Stimulated activated CD4-positive, alpha-beta T cell treated with anti-CD3 and anti-CD28 coated beads, TNF-alpha, amount 100 ng/mL, for 1 hour (primary cell): ENCODE results near the gene NLRP2B.
"Not testable (repeated sequence)": the region's sequence is repeated elsewhere in the genome, so short reads cannot be mapped to it uniquely, and the experiment has no call there.

Experiments used
- DNase-seq, 3 donors: peaks; one replicate each; pipeline ENCODE4 v3.0.0-alpha.2; 2020; ENCODE audit warnings: low read depth in 3 of 3, low spot score in 1 of 3

Gene NLRP2B

DNA sequence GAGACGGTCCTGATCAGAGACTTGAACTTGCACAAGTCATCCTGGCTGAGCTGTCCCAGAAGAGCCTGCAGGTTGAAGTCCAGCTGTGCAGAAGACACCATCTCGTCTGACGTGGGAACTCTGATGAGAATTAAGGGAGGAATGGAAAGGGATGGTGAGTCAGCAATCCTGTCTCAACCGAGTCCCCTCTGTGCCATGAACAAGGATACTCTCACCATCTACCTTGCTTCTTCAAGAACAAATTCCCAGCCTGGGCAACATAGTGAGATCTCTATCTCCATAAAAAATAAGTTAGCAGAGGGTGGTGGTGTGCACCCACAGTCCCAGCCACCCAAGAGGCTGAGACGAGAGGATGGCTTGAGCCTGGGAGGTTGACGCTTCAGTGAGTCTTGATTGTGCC is at the start of gene NLRP2B:
TSS of gene NLRP2B (minus strand) at position 101 of the 400 bp plus-strand sequence.
- no peak for DNase-seq

GRCh38 chrX:57725995-57726394 is 45.9 kb upstream of the NLRP2B start:
- not testable (repeated sequence) for DNase-seq

DNA sequence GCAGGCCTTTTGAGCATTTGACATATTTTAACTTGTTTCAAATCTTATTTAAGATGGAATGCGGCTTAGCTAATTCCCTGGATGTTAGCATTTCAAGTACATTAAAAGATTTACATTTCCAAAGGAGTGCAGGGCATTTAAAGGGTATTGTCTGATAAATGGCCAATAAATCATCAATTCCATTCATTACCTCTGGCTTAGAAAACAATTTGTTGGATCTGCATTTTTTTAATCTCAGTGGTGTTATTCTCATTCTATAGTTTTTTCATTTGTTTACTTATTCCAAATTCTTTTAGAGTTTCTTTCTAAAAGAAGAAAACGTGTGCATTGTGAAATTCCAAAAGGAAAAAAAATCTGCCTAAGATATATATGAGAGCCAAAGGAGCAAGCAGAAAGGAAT is 1.3 kb upstream of the NLRP2B start:
- DNase-seq = no peak

- DNase-seq = no peak
Observed at GRCh38 chrX:57678686-57679428, 1.2 kb downstream of the NLRP2B start.

- no peak for DNase-seq
Observed at GRCh38 chrX:57677132-57677858, 2.8 kb downstream of the NLRP2B start.

DNA sequence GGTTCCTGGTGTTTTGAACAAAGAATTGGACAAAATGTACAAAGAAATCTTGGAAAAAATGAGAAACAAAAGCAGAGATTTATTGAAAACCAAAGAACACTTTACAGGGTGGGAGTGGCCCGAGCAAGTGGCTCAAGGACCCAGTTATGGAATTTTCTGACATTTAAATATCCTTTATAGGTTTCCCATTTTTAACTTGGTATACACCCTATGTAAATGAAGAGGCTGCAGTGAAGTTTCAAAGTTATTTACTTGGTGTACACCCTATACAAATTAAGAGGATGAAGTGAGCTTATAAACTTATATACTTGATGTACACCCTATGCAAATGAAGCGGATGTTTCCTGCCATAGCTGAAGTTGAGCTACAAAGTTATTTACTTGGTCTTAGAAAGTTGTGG is 4.7 kb downstream of the NLRP2B start:
- DNase-seq = no peak

GRCh38 chrX:57674861-57675260 is 5.2 kb downstream of the NLRP2B start:
- DNase-seq = no peak

DNA sequence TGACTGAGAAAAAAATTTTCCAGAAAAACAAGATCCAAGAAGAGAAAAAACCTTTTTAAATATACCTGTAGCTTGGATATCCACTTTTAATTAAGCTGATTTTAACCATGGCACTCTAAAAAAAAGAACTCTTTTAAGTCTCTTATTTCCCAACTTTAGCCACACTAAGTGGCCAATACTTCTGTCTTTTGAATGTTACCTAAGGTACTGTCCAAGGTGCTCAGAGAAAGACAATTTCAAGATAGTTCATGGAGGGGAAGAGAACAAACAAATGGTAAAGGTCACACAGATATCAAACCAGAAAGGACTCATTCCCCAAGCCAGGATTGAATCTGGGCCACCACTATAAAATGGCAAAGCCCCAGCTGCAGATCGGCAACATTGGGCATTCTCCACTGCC is 10.1 kb downstream of the NLRP2B start:
- DNase-seq = no peak

DNA sequence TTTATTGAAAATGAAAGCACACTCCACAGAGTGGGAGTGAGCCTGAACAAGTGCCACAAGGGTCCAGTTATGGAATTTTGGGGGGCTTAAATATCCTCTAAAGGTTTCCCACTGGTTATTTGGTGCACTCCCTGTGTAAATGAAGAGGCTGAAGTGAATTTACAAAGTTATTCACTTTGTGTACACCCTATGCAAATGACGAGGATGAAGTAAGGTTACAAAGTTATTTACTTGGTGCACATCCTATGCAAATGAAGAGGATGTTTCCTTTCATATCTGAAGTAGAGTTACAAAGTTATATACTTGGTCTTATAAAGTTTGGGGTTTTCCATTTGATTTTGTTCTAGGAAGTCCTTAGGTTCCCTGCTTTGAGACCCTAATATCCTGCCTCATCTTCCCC is 13.1 kb downstream of the NLRP2B start:
- DNase-seq = no peak

DNA sequence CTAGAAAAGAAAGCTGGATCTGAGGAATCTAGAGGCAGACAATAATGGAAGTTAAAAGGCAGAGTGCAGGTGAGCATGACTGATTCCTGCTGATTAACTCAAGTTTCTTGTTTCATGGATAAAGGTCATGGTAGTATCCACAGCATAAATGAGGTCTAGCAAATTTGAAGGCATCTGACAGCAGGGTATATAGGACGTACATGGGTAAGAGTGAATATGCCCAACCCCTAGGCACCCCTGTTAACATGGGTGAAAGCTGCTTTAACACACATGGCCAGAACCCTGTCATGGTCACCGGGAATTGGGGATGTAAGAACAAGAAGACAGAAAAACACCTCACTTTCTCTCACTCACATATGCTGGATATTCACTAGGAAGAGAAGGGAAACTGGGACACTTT is 25.0 kb downstream of the NLRP2B start:
- DNase-seq = no peak

DNA sequence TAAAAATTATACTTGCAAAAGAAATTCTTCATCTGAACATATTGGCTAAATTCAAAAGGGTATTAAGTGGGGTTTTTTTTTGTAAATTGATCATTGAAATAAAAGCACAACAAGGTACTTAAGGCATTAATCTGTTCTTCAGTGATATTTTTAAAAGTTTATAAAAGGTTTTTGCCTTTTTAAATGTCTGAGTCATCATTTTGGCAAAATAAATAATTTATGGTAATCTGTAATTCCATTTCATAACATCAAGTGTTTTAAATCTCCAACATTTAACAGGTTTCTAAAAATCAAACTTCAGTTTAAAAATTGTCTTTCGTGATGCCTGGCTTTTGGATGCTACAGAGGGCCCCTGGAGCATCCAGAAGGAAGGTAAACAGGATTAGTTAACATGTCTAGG is 27.4 kb downstream of the NLRP2B start:
- DNase-seq = no peak

DNA sequence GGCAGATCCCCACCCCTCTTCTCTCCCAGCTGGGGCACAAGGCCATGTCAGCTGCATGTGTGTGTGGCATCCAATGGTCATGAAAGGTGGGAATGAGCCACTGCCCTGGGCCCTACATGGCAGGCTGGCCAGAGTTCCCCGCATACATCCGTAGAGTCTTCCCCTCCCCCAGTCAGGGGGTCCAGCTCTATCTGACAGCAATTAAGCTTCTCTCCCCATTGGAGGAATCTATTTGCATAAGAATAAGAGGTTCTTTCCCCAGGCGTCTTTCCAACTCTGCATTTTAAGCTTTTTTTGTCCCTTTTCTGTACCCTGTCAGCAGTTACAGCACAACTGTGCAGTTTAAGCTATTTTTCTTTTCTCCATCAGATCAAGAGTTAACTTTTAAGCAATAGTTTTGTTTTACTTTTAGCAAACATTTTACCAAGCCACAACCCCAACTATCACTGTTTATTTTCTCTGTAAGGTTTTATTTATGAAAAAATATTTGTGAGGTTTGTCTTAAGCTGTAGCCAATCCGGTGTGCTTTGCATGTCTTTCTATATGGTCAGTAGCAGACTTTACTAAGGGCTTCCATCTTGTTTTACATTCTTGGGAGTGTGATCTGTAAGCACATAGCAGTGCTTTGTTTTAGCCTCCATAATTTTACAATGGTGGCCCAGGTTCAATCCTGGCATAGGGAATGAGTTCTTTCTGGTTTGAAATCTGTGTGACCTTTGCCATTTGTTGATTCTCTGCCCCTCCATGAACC is 28.7 kb downstream of the NLRP2B start:
- no peak for DNase-seq

DNA sequence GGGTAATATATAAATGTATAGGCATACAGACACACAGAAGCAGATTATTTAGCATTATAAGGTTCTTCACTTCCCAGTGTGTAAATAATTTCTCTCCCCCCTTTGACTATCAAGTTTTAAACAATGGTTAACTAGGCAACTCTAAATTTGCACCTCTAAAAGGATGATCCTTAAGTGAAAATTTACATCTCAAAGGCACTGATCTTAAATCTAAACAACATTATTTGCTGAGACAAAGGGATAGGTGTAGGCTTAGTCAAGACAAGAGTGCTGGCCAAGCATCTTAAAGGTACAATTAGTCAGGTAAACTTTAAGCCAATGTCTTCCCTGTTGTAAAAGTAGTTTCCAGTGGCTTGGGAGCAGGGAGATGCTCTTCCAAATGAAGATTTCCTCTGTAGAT is 33.0 kb downstream of the NLRP2B start:
- DNase-seq = no peak

DNA sequence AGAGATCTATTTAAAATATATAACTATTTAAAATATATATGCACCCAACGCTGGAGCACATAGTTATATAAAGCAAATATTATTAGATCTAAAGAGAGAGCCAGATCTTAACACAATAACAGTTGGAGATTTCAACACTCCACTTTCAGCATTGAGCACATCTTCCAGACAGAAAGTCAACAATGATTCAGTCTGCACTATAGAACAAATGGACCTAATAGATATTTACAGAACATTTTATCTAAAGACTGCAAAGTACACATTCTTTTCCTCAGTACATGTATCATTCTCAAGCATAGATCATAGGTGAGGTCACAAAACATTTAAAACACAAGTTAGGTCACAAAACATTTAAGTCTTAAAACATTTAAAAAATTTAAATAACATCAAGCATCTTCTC is 36.4 kb downstream of the NLRP2B start:
- no peak for DNase-seq

DNA sequence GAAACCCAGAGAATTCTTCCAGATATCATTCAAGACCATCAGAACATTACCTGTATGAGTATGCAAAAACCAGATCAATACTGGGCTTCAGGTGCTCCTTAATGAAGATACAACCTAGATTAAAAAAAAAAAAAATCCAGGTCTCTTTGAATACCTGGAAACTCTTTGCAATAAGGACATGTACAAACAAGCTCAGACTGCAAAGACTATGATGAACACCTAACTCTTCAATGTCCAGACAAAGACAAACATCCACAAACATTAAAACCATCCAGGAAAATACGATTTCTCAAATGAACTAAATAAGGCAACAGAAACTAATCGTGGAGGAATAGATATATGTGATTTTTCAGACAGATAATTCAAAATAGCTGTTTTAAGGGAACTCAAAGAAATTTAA is 38.7 kb downstream of the NLRP2B start:
- DNase-seq = no peak

DNA sequence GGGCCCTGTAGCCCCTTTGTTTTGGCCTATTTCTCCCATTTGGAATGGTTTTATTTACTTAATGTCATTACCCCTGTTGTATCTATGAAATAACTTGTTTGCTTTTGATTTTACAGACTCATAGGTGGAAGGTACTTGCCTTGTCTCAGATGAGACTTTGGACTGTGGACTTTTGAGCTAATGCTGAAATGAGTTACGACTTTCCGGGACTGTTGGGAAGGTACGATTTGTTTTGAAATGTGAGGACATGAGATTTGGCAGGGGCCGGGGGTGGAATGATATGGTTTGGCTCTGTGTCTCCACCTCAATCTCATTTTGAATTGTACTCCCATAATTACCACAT is 39.4 kb downstream of the NLRP2B start:
- DNase-seq = no peak

DNA sequence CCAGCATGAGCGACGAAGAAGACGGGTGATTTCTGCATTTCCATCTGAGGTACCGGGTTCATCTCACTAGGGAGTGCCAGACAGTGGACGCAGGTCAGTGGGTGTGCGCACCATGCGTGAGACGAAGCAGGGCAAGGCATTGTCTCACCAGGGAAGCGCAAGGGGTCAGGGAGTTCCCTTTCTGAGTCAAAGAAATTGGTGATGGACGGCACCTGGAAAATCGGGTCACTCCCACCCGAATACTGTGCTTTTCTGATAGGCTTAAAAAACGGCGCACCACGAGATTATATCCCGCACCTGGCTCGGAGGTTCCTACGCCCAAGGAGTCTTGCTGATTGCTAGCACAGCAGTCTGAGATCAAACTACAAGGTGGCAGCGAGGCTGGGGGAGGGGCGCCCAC is 50.6 kb downstream of the NLRP2B start:
- DNase-seq = not testable (repeated sequence)
